ENCODE measurements around the gene FUOM.
A peak's percentile ranks its signal among the peaks of the same experiment; 100 is the strongest.

The FUOM gene

GRCh38 chr10:133362846-133363245, 5.0 kb upstream of the FUOM start:
- Histone ChIP-seq H3K9ac (ENCODE audit: low read depth, low read length) (no peak overlapping the region), H3K4me1 (ENCODE audit: control insufficient read depth, insufficient read depth, low read length) (no peaks in the 10 kb centered on the region), H3K36me3 (ENCODE audit: control insufficient read depth, insufficient read depth, low read length) (peaks cover 37% of the 10 kb centered on the region), H3K9me3 (ENCODE audit: control insufficient read depth, insufficient read depth, low read length) (no peaks in the 10 kb centered on the region), H3K27me3 (ENCODE audit: control insufficient read depth, insufficient read depth, low read length) (peaks cover 6% of the 10 kb centered on the region), H3K4me3 (ENCODE audit: low read depth, low read length) (no peak overlapping the region)

GRCh38 chr10:133361773-133362441, 4.1 kb upstream of the FUOM start:
- H3K27me3 ChIP-seq (ENCODE audit: control insufficient read depth, insufficient read depth, low read length), result peaks cover 6% of the 10 kb centered on the region
- H3K9ac ChIP-seq (ENCODE audit: low read depth, low read length), result no peak overlapping the region
- H3K36me3 ChIP-seq (ENCODE audit: control insufficient read depth, insufficient read depth, low read length), result peaks cover 36% of the 10 kb centered on the region
- H3K4me1 ChIP-seq (ENCODE audit: control insufficient read depth, insufficient read depth, low read length), result no peaks in the 10 kb centered on the region
- H3K4me3 ChIP-seq (ENCODE audit: low read depth, low read length), result no peak overlapping the region
- H3K9me3 ChIP-seq (ENCODE audit: control insufficient read depth, insufficient read depth, low read length), result no peaks in the 10 kb centered on the region

GRCh38 chr10:133361227-133361626, 3.4 kb upstream of the FUOM start:
- Histone ChIP-seq H3K4me1 (ENCODE audit: control insufficient read depth, insufficient read depth, low read length) (no peaks in the 10 kb centered on the region), H3K4me3 (ENCODE audit: low read depth, low read length) (no peak overlapping the region), H3K9ac (ENCODE audit: low read depth, low read length) (no peak overlapping the region), H3K36me3 (ENCODE audit: control insufficient read depth, insufficient read depth, low read length) (peaks cover 33% of the 10 kb centered on the region), H3K27me3 (ENCODE audit: control insufficient read depth, insufficient read depth, low read length) (peaks cover 6% of the 10 kb centered on the region), H3K9me3 (ENCODE audit: control insufficient read depth, insufficient read depth, low read length) (no peaks in the 10 kb centered on the region)

- Histone ChIP-seq H3K9me3 (ENCODE audit: control insufficient read depth, insufficient read depth, low read length) (no peaks in the 10 kb centered on the region), H3K4me3 (ENCODE audit: low read depth, low read length) (no peak overlapping the region), H3K4me1 (ENCODE audit: control insufficient read depth, insufficient read depth, low read length) (no peaks in the 10 kb centered on the region), H3K9ac (ENCODE audit: low read depth, low read length) (no peak overlapping the region), H3K27me3 (ENCODE audit: control insufficient read depth, insufficient read depth, low read length) (peaks cover 6% of the 10 kb centered on the region), H3K36me3 (ENCODE audit: control insufficient read depth, insufficient read depth, low read length) (peaks cover 26% of the 10 kb centered on the region)
Measured at GRCh38 chr10:133359972-133360610, 2.3 kb upstream of the FUOM start.

GRCh38 chr10:133359554-133359971, 1.7 kb upstream of the FUOM start:
- peaks cover 6% of the 10 kb centered on the region for H3K27me3 ChIP-seq (ENCODE audit: control insufficient read depth, insufficient read depth, low read length)

GRCh38 chr10:133358925-133359310, 1.1 kb upstream of the FUOM start:
- Histone ChIP-seq H3K9me3 (ENCODE audit: control insufficient read depth, insufficient read depth, low read length) (no peaks in the 10 kb centered on the region), H3K36me3 (ENCODE audit: control insufficient read depth, insufficient read depth, low read length) (peaks cover 27% of the 10 kb centered on the region), H3K4me1 (ENCODE audit: control insufficient read depth, insufficient read depth, low read length) (no peaks in the 10 kb centered on the region), H3K4me3 (ENCODE audit: low read depth, low read length) (no peak overlapping the region), H3K27me3 (ENCODE audit: control insufficient read depth, insufficient read depth, low read length) (peaks cover 6% of the 10 kb centered on the region), H3K9ac (ENCODE audit: low read depth, low read length) (no peak overlapping the region)

More at GRCh38 chr10:133359554-133359971, 1.7 kb upstream of the FUOM start:
- H3K36me3 ChIP-seq (ENCODE audit: control insufficient read depth, insufficient read depth, low read length), result peaks cover 26% of the 10 kb centered on the region
- H3K4me3 ChIP-seq (ENCODE audit: low read depth, low read length), result no peak overlapping the region
- H3K4me1 ChIP-seq (ENCODE audit: control insufficient read depth, insufficient read depth, low read length), result no peaks in the 10 kb centered on the region
- H3K9ac ChIP-seq (ENCODE audit: low read depth, low read length), result no peak overlapping the region
- H3K9me3 ChIP-seq (ENCODE audit: control insufficient read depth, insufficient read depth, low read length), result no peaks in the 10 kb centered on the region

- peaks cover 6% of the 10 kb centered on the region for H3K27me3 ChIP-seq (ENCODE audit: control insufficient read depth, insufficient read depth, low read length)
- no peaks in the 10 kb centered on the region for H3K9me3 ChIP-seq (ENCODE audit: control insufficient read depth, insufficient read depth, low read length)
- peak overlapping the region; percentile 18 for H3K4me3 ChIP-seq (ENCODE audit: low read depth, low read length)
- no peak overlapping the region for H3K9ac ChIP-seq (ENCODE audit: low read depth, low read length)
- H3K36me3 ChIP-seq (ENCODE audit: control insufficient read depth, insufficient read depth, low read length), result peaks cover 26% of the 10 kb centered on the region
- H3K4me1 ChIP-seq (ENCODE audit: control insufficient read depth, insufficient read depth, low read length), result no peaks in the 10 kb centered on the region
Measured at GRCh38 chr10:133358162-133358924, 524 bp upstream of the FUOM start.

GRCh38 chr10:133356549-133357284, 1.1 kb downstream of the FUOM start:
- H3K27me3 ChIP-seq (ENCODE audit: control insufficient read depth, insufficient read depth, low read length), result peaks cover 6% of the 10 kb centered on the region
- peaks cover 13% of the 10 kb centered on the region for H3K36me3 ChIP-seq (ENCODE audit: control insufficient read depth, insufficient read depth, low read length)
- no peaks in the 10 kb centered on the region for H3K4me1 ChIP-seq (ENCODE audit: control insufficient read depth, insufficient read depth, low read length)
- H3K9ac ChIP-seq (ENCODE audit: low read depth, low read length), result peak overlapping the region; percentile 60
- peak overlapping the region; percentile 68 for H3K4me3 ChIP-seq (ENCODE audit: low read depth, low read length)
- no peaks in the 10 kb centered on the region for H3K9me3 ChIP-seq (ENCODE audit: control insufficient read depth, insufficient read depth, low read length)

GRCh38 chr10:133355991-133356390, 1.8 kb downstream of the FUOM start:
- peaks cover 6% of the 10 kb centered on the region for H3K27me3 ChIP-seq (ENCODE audit: control insufficient read depth, insufficient read depth, low read length)
- no peaks in the 10 kb centered on the region for H3K9me3 ChIP-seq (ENCODE audit: control insufficient read depth, insufficient read depth, low read length)
- peaks cover 13% of the 10 kb centered on the region for H3K36me3 ChIP-seq (ENCODE audit: control insufficient read depth, insufficient read depth, low read length)
- no peaks in the 10 kb centered on the region for H3K4me1 ChIP-seq (ENCODE audit: control insufficient read depth, insufficient read depth, low read length)
- no peak overlapping the region for H3K4me3 ChIP-seq (ENCODE audit: low read depth, low read length)
- H3K9ac ChIP-seq (ENCODE audit: low read depth, low read length), result no peak overlapping the region

- no peak overlapping the region for H3K9ac ChIP-seq (ENCODE audit: low read depth, low read length)
- peaks cover 6% of the 10 kb centered on the region for H3K27me3 ChIP-seq (ENCODE audit: control insufficient read depth, insufficient read depth, low read length)
- no peaks in the 10 kb centered on the region for H3K9me3 ChIP-seq (ENCODE audit: control insufficient read depth, insufficient read depth, low read length)
- H3K4me3 ChIP-seq (ENCODE audit: low read depth, low read length), result no peak overlapping the region
- no peaks in the 10 kb centered on the region for H3K4me1 ChIP-seq (ENCODE audit: control insufficient read depth, insufficient read depth, low read length)
- H3K36me3 ChIP-seq (ENCODE audit: control insufficient read depth, insufficient read depth, low read length), result peaks cover 13% of the 10 kb centered on the region
Measured at GRCh38 chr10:133355266-133355665, 2.6 kb downstream of the FUOM start.

- no peak overlapping the region for H3K9ac ChIP-seq (ENCODE audit: low read depth, low read length)
- H3K4me1 ChIP-seq (ENCODE audit: control insufficient read depth, insufficient read depth, low read length), result no peaks in the 10 kb centered on the region
- H3K27me3 ChIP-seq (ENCODE audit: control insufficient read depth, insufficient read depth, low read length), result peaks cover 2% of the 10 kb centered on the region
- peaks cover 13% of the 10 kb centered on the region for H3K36me3 ChIP-seq (ENCODE audit: control insufficient read depth, insufficient read depth, low read length)
- H3K4me3 ChIP-seq (ENCODE audit: low read depth, low read length), result no peak overlapping the region
- H3K9me3 ChIP-seq (ENCODE audit: control insufficient read depth, insufficient read depth, low read length), result no peaks in the 10 kb centered on the region
Measured at GRCh38 chr10:133354672-133355240, 3.1 kb downstream of the FUOM start.

All from iPS-15b (cell line).